A673 (cell line): ENCODE results near the gene PFKFB3. TPM values are rescaled to one million over a fixed set of nuclear protein-coding genes. Genes with fewer than 3 reads are reported as not detected.

Experiments used
- BruUV-seq: library from RNA; stranded (reverse); fragments of 400-500 nt; replicated peaks from 2 replicates; lab custom pipeline; 2021; lab: Mats Ljungman, UMichigan
- CTCF ChIA-PET: fragments of 300-600 bp; sonication (Branson Sonifier 250); formaldehyde crosslinking; loops from one replicate; lab custom pipeline; 2022; ENCODE audit warnings: antibody characterized with exemption; lab: Charles Lee
- POLR2A ChIA-PET: fragments of 300-600 bp; sonication (Branson Sonifier 250); formaldehyde crosslinking; loops from one replicate; lab custom pipeline; 2022; ENCODE audit warnings: antibody characterized with exemption; ENCODE audit not compliant: low non-redundant PET; lab: Charles Lee
- DNase-seq: peaks from one replicate; pipeline ENCODE4 v3.0.0-alpha.2; 2015; ENCODE audit warnings: low spot score
- H3K27ac ChIP-seq: fragments of 200-600 bp; sonication (generic); 2 replicates; pipeline ENCODE4 v1.5.1; 2016; ENCODE audit warnings: mixed run types, low read depth, mild to moderate bottlenecking, mixed read lengths, antibody characterized with exemption, low read length; ENCODE audit not compliant: poor library complexity, severe bottlenecking
- H3K27me3 ChIP-seq: fragments of 200-600 bp; sonication (generic); replicated peaks from 2 replicates; pipeline ENCODE4 v1.6.1; 2017; ENCODE audit warnings: mixed run types, low read depth, mild to moderate bottlenecking, mixed read lengths, antibody characterized with exemption, low read length; ENCODE audit not compliant: insufficient read depth, poor library complexity
- H3K36me3 ChIP-seq: fragments of 200-600 bp; sonication (generic); 2 replicates; pipeline ENCODE4 v1.6.1; 2016; ENCODE audit warnings: mixed run types, mild to moderate bottlenecking, mixed read lengths, antibody characterized with exemption, low read length; ENCODE audit not compliant: insufficient read depth, poor library complexity, severe bottlenecking
- H3K4me1 ChIP-seq: fragments of 200-600 bp; sonication (generic); 2 replicates; pipeline ENCODE4 v1.6.1; 2017; ENCODE audit warnings: mixed run types, mild to moderate bottlenecking, mixed read lengths, antibody characterized with exemption, low read length; ENCODE audit not compliant: insufficient read depth, poor library complexity, severe bottlenecking
- H3K4me3 ChIP-seq: fragments of 200-600 bp; sonication (generic); 2 replicates; pipeline ENCODE4 v1.5.1; 2016; ENCODE audit warnings: low read depth, mixed run types, mild to moderate bottlenecking, mixed read lengths, low read length; ENCODE audit not compliant: poor library complexity, severe bottlenecking
- H3K9me3 ChIP-seq: fragments of 200-600 bp; sonication (generic); 2 replicates; pipeline ENCODE4 v1.6.1; 2016; ENCODE audit warnings: mixed run types, low read depth, mild to moderate bottlenecking, mixed read lengths, antibody characterized with exemption, low read length; ENCODE audit not compliant: poor library complexity, severe bottlenecking
- EZH2 ChIP-seq: fragments of 200-600 bp; sonication (generic); IDR thresholded peaks from 2 replicates; pipeline ENCODE4 v1.6.1; 2017; ENCODE audit warnings: borderline replicate concordance, low read depth, mild to moderate bottlenecking, mixed read lengths, antibody characterized with exemption, low read length; ENCODE audit not compliant: poor library complexity, severe bottlenecking
- intact Hi-C: fragments of 100-400 bp; cut with micrococcal nuclease; formaldehyde crosslinking; loops from one replicate; pipeline ENCODE4 v1.10.0; 2022; ENCODE audit not compliant: unreplicated experiment
- total RNA-seq: library from RNA; stranded (reverse); gene quantifications from 2 replicates; pipeline ENCODE4 v1.2.3, GENCODE V29; 2021
- TF ChIP-seq, protein P1 (sequence below): fragments of 300-800, 200-600 bp; sonication (generic); conservative IDR thresholded peaks from 2 replicates; pipeline ENCODE4 v1.5.1; 2017; ENCODE audit warnings: low read depth, mild to moderate bottlenecking, antibody characterized with exemption, low read length, moderate library complexity, mixed read lengths

PFKFB3 gene
- total RNA-seq, 1 experiment from 2014 or later = 53.0 TPM

DNA sequence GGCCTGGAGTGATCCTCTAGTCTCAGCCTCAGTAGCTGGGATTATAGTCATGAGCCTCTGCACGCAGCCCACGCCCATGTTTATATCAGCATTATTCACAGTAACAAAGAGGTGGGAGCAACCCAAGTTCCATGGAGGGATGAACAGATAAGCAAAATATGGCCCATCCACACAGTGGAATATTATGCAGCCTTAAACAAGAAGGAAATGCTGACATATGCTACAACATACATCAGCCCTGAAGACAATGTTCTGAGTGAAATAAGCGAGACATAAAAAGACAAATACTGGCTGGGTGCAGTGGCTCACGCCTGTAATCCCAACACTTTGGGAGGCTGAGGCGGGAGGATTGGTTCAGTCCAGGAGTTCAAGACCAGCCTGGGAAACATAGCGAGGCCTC is 21.5 kb upstream of the PFKFB3 start:
- H3K4me3 ChIP-seq = no peak overlapping the region
- H3K27me3 ChIP-seq = no peaks in the 10 kb centered on the region
- intact Hi-C loops = no loop called here
- no peaks in the 10 kb centered on the region for H3K9me3 ChIP-seq
- no TSS peak for BruUV-seq
- no peaks in the 10 kb centered on the region for H3K36me3 ChIP-seq
- POLR2A ChIA-PET = no interaction called here
- no peak for DNase-seq
- no peak overlapping the region for H3K27ac ChIP-seq
- no peaks in the 10 kb centered on the region for H3K4me1 ChIP-seq
- TF ChIP-seq EZH2 = no peak
- TF ChIP-seq, protein P1, sequence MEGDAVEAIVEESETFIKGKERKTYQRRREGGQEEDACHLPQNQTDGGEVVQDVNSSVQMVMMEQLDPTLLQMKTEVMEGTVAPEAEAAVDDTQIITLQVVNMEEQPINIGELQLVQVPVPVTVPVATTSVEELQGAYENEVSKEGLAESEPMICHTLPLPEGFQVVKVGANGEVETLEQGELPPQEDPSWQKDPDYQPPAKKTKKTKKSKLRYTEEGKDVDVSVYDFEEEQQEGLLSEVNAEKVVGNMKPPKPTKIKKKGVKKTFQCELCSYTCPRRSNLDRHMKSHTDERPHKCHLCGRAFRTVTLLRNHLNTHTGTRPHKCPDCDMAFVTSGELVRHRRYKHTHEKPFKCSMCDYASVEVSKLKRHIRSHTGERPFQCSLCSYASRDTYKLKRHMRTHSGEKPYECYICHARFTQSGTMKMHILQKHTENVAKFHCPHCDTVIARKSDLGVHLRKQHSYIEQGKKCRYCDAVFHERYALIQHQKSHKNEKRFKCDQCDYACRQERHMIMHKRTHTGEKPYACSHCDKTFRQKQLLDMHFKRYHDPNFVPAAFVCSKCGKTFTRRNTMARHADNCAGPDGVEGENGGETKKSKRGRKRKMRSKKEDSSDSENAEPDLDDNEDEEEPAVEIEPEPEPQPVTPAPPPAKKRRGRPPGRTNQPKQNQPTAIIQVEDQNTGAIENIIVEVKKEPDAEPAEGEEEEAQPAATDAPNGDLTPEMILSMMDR = no peak
- CTCF ChIA-PET = no interaction called here

DNA sequence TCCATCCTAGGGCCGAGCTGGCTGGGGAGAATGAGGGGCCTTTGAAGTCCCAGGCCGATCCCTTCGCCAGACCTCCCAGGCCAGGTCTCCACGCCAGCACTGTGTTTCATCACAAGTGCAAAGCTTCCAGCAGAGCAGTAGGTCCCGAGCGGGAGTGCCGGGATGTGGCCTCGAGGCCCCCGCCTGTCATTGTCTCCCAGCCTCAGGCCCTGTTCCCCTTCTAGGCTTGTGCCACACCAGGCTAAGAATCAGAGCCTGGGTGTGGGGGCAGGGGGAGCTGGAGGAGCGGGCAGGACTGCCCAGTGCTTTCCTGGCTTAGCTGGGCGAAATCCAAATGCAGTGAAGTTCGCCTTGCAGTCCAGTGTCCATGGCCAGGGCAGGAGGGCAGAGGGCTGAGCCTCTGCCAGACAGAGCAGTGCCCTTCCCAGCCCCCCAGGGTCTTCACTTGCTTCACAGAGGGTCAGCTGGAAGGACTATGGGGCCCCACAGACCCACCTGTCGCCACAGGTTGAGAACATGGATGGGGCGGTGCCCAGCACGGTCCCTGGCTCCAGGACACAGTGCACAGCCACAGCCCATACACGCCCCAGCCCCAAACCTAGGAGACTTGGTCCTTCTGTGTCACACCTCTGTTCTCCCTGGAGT is 20.2 kb upstream of the PFKFB3 start:
- TF ChIP-seq, protein P1 = no peak
- no peak for TF ChIP-seq EZH2
- Histone ChIP-seq H3K4me3 (no peak overlapping the region), H3K9me3 (no peaks in the 10 kb centered on the region), H3K27me3 (no peaks in the 10 kb centered on the region), H3K27ac (no peak overlapping the region), H3K4me1 (no peaks in the 10 kb centered on the region), H3K36me3 (no peaks in the 10 kb centered on the region)
- BruUV-seq = no TSS peak
- no peak for DNase-seq
- intact Hi-C loops = no loop called here
- POLR2A ChIA-PET = no interaction called here
- CTCF ChIA-PET = no interaction called here

DNA sequence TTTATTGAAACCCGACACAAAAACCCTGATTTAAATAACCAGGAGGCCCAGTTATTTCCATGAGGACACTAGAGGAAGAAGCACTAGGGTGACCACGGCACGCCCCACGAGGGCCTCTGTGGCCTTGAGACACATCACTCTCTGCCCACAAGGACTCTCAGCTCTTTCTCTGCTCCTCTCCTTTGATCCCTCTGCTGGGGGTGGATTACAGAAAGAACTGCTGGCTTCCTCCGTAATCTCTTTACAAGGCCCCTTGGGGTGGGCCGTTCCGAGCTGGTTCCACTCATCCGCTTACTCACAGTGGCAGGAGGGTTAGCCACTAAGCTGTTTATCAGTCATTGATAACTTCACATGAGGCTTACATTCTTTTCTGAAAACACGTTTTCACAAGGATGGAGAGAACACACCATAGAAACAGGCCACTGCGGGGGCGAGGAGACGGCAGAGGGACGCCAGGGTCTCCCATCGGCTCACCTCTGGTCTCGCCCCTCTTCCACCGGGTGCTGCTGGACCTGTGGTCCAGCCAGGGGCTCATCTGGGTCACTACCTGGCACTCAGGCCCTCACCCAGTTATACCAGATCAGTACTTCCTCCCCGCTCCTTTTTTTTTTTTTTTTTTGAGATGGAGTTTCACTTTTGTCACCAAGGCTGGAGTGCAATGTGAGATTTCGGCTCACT is 17.6 kb upstream of the PFKFB3 start:
- intact Hi-C loops = no loop called here
- Histone ChIP-seq H3K4me3 (no peak overlapping the region), H3K4me1 (no peaks in the 10 kb centered on the region), H3K27ac (no peak overlapping the region), H3K27me3 (no peaks in the 10 kb centered on the region), H3K9me3 (no peaks in the 10 kb centered on the region), H3K36me3 (no peaks in the 10 kb centered on the region)
- ChIA-PET CTCF (no interaction called here), POLR2A (interaction anchor here (0.6 kb wide), 2 partner anchors 15 to 17 kb away, joined by 5 to 26 read pairs; partner anchors contain the start of gene PFKFB3)
- BruUV-seq = no TSS peak
- no peak for TF ChIP-seq EZH2
- TF ChIP-seq, protein P1 = no peak
- DNase-seq = no peak
